ENCODE data around the gene ARHGAP45.

ARHGAP45 gene

DNA sequence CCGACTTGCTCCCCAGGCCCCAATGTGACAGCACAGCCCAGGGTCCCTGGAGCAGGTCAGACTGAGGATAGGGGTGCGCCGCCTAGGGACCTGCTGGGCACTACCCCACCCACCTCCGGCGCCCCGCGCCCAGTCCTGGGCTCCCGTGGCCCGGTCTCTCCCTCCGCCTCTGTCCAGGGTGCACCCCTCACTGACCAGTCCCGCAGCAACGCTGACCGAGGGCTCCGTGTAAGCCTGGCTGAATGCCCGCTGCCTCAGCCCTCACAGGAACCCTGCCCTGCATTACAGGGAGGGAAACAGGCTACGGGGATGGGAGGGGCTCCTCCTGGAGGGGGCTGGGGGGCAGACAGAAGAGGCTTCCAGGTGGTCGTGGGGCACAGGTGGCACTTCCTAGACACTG lies 68.5 kb downstream of the ARHGAP45 start:
- no peak for DNase-seq

DNA sequence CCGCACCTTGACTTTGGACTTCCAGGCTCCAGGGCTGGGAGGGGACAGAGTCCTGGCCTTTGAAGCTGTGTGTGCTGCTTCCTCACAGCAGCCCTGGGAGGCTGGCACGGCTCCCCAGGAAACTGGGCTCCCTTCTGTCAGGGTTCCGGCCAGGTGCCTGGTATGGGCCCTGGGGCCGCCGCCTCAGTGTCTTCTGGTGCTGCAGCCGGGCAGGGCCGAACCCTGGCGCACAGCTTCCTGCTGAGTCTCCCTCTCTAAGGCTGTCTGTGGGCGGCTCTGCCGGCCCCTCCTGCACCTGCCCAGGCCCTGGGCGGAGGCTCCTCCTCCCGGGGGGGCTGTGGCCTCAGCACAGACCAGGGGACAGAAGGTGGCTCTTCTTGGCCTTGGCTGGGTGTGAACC lies 69.2 kb downstream of the ARHGAP45 start:
- no peak for DNase-seq
